ENCODE results near the gene HDAC5.

Gene HDAC5

DNA sequence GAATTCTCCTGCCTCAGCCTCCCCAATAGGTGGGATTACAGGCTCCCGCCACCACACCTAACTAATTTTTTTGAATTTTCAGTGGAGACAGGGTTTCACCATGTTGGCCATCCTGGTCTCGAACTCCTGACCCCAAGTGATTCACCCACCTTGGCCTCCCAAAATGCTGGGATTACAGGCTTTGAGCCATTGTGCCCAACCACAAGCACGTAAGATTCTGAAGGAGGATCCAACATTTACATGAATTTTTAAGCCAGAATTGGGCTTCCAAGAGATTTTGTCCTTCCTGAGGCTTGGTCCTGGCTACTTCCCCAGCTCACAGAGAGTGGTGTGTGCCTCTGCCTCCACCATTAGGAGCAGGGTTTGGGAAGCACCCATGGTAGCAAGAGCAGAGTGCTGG is 41.8 kb downstream of the HDAC5 start:
- TF ChIP-seq EZH2 (IDR thresholded peaks at IDR 0.05; ENCODE audit: borderline replicate concordance, low read length) (no peak), CTCF (IDR thresholded peaks at IDR 0.05; ENCODE audit: low read length) (no peak)
- no peak overlapping the region for H3K9ac ChIP-seq (ENCODE audit: low read length)
- H3F3A ChIP-seq (ENCODE audit: insufficient read depth, low read length), result no peaks in the 10 kb centered on the region
- no peak overlapping the region for H2AFZ ChIP-seq (ENCODE audit: low read length)
- no peaks in the 10 kb centered on the region for H3K4me1 ChIP-seq (ENCODE audit: insufficient read depth, low read length, severe bottlenecking)
- no peaks in the 10 kb centered on the region for H3K27me3 ChIP-seq (ENCODE audit: insufficient read depth, low read length)
- no peaks in the 10 kb centered on the region for H3K9me3 ChIP-seq (ENCODE audit: low read length)
- H3K4me3 ChIP-seq (ENCODE audit: low read depth, low read length, poor library complexity, severe bottlenecking), result no peak overlapping the region
- no peaks in the 10 kb centered on the region for H3K9me2 ChIP-seq (ENCODE audit: low read depth, low read length)
- no peak overlapping the region for H3K4me2 ChIP-seq (ENCODE audit: low read length)
- no peaks in the 10 kb centered on the region for H3K79me2 ChIP-seq (ENCODE audit: insufficient read depth, low read length)
- H4K20me1 ChIP-seq (ENCODE audit: insufficient read depth, low read length), result no peaks in the 10 kb centered on the region
- no peak overlapping the region for H3K27ac ChIP-seq (ENCODE audit: low read depth, low read length, poor library complexity, severe bottlenecking)
- H3K36me3 ChIP-seq (ENCODE audit: insufficient read depth, low read length), result peaks cover 3% of the 10 kb centered on the region; the same call in 1 of the 2 replicates

GRCh38 chr17:44079877-44080821 is 43.3 kb downstream of the HDAC5 start:
- Histone ChIP-seq H3K27ac (ENCODE audit: low read depth, low read length, poor library complexity, severe bottlenecking) (no peak overlapping the region), H3K36me3 (ENCODE audit: insufficient read depth, low read length) (peaks cover 17% of the 10 kb centered on the region), H3K79me2 (ENCODE audit: insufficient read depth, low read length) (no peaks in the 10 kb centered on the region), H4K20me1 (ENCODE audit: insufficient read depth, low read length) (no peaks in the 10 kb centered on the region), H3K4me2 (ENCODE audit: low read length) (no peak overlapping the region), H2AFZ (ENCODE audit: low read length) (no peak overlapping the region), H3K27me3 (ENCODE audit: insufficient read depth, low read length) (no peaks in the 10 kb centered on the region), H3K9ac (ENCODE audit: low read length) (no peak overlapping the region), H3K4me3 (ENCODE audit: low read depth, low read length, poor library complexity, severe bottlenecking) (no peak overlapping the region), H3K9me2 (ENCODE audit: low read depth, low read length) (no peaks in the 10 kb centered on the region), H3F3A (ENCODE audit: insufficient read depth, low read length) (no peaks in the 10 kb centered on the region), H3K4me1 (ENCODE audit: insufficient read depth, low read length, severe bottlenecking) (no peaks in the 10 kb centered on the region), H3K9me3 (ENCODE audit: low read length) (no peaks in the 10 kb centered on the region)
- TF ChIP-seq CTCF (IDR thresholded peaks at IDR 0.05; ENCODE audit: low read length) (no peak), EZH2 (IDR thresholded peaks at IDR 0.05; ENCODE audit: borderline replicate concordance, low read length) (no peak)

DNA sequence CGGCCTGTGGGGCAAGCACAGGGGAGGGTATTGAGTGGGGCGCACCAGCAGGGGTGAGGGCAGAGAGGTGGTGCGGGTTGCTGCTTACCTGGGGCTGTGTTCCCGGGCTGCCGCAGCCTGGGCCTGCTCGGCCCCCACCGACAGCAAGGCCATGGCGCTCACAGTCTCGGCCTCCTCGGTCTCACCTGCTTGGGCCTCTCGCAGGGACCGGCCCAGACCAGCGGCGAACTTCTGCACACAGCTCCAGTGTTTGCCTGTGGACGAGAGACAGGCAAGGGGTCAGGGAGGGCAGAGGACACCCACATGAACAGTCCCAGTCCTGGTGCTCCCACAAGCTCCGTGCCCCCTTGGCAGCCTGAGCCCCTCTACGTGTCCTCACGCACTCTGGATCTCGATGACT is 45.0 kb downstream of the HDAC5 start:
- H3K4me2 ChIP-seq (ENCODE audit: low read length), result no peak overlapping the region
- H3K27me3 ChIP-seq (ENCODE audit: insufficient read depth, low read length), result no peaks in the 10 kb centered on the region
- no peaks in the 10 kb centered on the region for H3K79me2 ChIP-seq (ENCODE audit: insufficient read depth, low read length)
- no peaks in the 10 kb centered on the region for H3K9me3 ChIP-seq (ENCODE audit: low read length)
- H3K9me2 ChIP-seq (ENCODE audit: low read depth, low read length), result no peaks in the 10 kb centered on the region
- H3F3A ChIP-seq (ENCODE audit: insufficient read depth, low read length), result no peaks in the 10 kb centered on the region
- no peak overlapping the region for H3K27ac ChIP-seq (ENCODE audit: low read depth, low read length, poor library complexity, severe bottlenecking)
- no peaks in the 10 kb centered on the region for H4K20me1 ChIP-seq (ENCODE audit: insufficient read depth, low read length)
- no peak overlapping the region for H3K4me3 ChIP-seq (ENCODE audit: low read depth, low read length, poor library complexity, severe bottlenecking)
- no peak overlapping the region for H3K9ac ChIP-seq (ENCODE audit: low read length)
- no peaks in the 10 kb centered on the region for H3K4me1 ChIP-seq (ENCODE audit: insufficient read depth, low read length, severe bottlenecking)
- no peak overlapping the region for H2AFZ ChIP-seq (ENCODE audit: low read length)
- TF ChIP-seq EZH2 (IDR thresholded peaks at IDR 0.05; ENCODE audit: borderline replicate concordance, low read length) (no peak), CTCF (IDR thresholded peaks at IDR 0.05; ENCODE audit: low read length) (no peak)
- peaks cover 27% of the 10 kb centered on the region for H3K36me3 ChIP-seq (ENCODE audit: insufficient read depth, low read length)

Measured in OCI-LY1 (cell line).